NCI-H1092 treated with DMSO at 0.1 percent for 48 hours (cell line): Measurements from ENCODE around the gene MRPL54.
"Not testable (repeated sequence)": the region's sequence is repeated elsewhere in the genome, so short reads cannot be mapped to it uniquely, and the experiment has no call there.

Experiments used
- DNase-seq: peaks from one replicate; lab custom pipeline; 2025; lab: John Stamatoyannopoulos, UW

The MRPL54 gene

GRCh38 chr19:3813473-3814392 is 51.3 kb downstream of the MRPL54 start:
- no peak for DNase-seq

DNA sequence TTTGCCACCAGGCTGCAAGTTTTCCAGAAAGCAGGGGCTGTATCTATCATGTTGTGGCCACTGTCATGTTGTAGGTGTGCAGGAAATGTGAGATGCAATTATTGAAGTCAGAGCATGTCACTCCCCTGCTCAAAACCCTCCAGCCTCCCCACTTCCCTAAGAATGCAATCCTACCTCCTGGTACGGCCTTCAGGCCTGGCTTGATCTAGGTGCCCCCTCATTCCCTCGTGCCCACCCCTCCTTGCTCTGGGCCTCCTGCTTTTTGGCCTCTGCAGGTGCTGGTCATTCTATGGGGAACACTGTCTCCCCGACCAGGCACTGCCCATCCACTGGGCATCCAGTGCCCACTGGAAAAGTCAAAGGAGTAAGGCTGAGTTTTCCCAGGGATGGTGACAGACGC is 52.2 kb downstream of the MRPL54 start:
- DNase-seq: no peak

GRCh38 chr19:3816148-3816547 is 53.7 kb downstream of the MRPL54 start:
- not testable (repeated sequence) for DNase-seq

DNA sequence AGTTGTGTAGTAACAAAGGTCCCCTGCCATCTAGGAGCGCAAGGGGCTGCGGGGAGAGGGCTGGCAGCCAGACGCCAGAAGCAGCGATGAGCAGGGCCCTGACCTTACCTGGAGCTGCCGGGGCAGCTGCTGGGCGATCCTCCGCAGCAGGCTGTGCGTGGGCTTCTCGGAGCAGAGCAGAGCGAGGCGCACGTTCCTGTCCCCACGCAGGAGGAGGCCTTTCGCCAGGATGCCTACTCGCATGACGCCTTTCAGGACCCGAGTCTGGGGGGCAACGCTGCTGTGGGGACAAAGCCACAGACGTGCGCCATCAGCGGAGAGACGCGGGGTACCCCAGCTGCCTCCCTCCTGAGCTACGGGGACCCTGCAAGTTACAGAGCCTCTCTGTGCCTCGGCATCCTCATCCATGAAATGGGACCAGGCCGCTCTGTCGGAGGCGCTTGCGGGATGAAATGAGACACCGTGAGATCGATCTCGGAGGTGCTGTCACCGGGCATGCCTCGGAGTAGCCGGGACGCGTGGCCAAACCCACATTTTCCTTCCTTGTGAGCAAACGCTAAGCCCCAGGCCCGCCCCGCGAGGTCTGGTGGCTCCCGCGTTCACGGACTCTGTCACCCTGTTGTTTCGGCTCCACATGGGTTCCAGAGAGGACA is 54.2 kb downstream of the MRPL54 start:
- DNase-seq: no peak
